PC-9 (cell line): ENCODE data around the gene SLC7A6.

Experiments
- CTCF ChIP-seq: fragments of 200-600 bp; sonication (generic); conservative IDR thresholded peaks from 2 replicates; pipeline ENCODE4 v1.6.1; 2017; ENCODE audit warnings: mixed run types, antibody characterized with exemption, mild to moderate bottlenecking, moderate library complexity
- EZH2 ChIP-seq: fragments of 200-600 bp; sonication (generic); IDR thresholded peaks from 2 replicates; pipeline ENCODE4 v1.8.0; 2017; ENCODE audit warnings: antibody characterized with exemption, low read depth

- TF ChIP-seq CTCF = no peak
- TF ChIP-seq EZH2 = no peak
Measured at GRCh38 chr16:68338326-68339119, 74.2 kb downstream of the SLC7A6 start.
